GM13977 (cell line): ENCODE results near the gene GINS2.

Experiments used
- DNase-seq: peaks from one replicate; pipeline ENCODE4 v3.0.0; 2012; ENCODE audit warnings: low spot score
- in situ Hi-C: fragments of 300-500 bp; cut with MboI; formaldehyde crosslinking; loops from one replicate; pipeline ENCODE4 v1.12.0; 2022; ENCODE audit warnings: low sequenced_read_pairs, low pct_unique_long_range_greater_than_20kb, mixed read lengths, inconsistent platforms; ENCODE audit not compliant: unreplicated experiment
- TF ChIP-seq, protein P1 (sequence below): IDR thresholded peaks from 2 replicates; pipeline ENCODE4 v1.5.1; 2012; ENCODE audit warnings: mild to moderate bottlenecking, control low read depth; ENCODE audit not compliant: insufficient read depth; ENCODE audit errors: extremely low read depth, missing control alignments

The GINS2 gene

DNA sequence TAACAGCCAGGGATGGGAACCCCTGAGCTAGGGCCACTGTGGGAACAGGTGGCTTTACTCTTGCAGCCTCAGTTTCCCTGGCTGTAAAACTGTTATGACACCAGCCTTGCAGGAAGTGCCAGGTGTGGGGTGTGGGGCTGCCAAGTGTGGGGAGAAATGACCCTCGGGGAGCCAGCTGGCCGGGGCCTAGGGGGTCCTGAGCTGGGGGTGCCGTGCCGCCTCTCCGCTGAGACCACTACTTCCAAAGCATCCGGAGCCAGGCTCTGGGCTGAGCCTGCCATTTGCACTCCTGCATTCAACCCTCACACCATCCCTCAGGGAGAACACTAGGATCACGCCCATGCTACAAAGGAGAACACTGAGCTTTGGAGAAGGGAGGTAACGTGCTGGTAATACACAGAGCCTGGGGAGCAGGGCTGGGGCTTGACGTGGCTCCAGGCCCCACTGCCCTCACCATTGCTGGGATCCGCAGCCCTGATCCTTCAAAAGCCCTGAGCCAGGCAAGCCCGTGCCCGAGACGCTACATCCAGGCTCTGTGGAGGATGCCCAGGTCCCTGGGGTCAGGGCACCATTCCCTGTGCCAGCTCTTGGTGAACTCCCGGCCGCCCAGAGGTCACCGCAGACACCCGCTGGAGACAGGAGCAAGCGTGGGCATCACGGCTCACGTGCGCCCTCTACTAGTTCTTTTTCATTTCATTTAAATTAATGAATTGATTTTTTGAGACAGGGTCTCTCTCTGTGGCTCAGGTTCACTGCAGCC, 28.8 kb upstream of the GINS2 start:
- TF ChIP-seq, protein P1, sequence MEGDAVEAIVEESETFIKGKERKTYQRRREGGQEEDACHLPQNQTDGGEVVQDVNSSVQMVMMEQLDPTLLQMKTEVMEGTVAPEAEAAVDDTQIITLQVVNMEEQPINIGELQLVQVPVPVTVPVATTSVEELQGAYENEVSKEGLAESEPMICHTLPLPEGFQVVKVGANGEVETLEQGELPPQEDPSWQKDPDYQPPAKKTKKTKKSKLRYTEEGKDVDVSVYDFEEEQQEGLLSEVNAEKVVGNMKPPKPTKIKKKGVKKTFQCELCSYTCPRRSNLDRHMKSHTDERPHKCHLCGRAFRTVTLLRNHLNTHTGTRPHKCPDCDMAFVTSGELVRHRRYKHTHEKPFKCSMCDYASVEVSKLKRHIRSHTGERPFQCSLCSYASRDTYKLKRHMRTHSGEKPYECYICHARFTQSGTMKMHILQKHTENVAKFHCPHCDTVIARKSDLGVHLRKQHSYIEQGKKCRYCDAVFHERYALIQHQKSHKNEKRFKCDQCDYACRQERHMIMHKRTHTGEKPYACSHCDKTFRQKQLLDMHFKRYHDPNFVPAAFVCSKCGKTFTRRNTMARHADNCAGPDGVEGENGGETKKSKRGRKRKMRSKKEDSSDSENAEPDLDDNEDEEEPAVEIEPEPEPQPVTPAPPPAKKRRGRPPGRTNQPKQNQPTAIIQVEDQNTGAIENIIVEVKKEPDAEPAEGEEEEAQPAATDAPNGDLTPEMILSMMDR = peak; percentile 75
- peak; percentile 82 for DNase-seq
- in situ Hi-C loops = no loop called here

DNA sequence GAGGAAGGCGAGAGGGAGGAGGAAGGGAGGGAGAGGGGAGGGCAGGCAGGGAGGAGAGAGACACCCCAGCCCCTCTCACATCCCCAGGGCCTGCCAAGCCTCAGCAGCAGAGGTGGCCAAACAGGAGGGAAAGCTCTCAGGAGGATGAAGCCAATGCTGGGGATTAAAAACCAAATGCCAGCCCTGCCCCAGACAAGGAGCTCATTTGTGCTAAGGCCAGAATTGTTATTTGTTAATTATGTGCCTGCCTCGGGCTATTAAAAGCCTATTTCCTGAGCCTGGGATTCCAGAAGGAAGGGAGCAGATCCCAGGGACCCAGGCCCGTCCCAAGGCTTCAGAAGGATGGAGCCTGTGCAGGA, 27.9 kb upstream of the GINS2 start:
- TF ChIP-seq, protein P1 = no peak
- no peak for DNase-seq
- in situ Hi-C loops = no loop called here

DNA sequence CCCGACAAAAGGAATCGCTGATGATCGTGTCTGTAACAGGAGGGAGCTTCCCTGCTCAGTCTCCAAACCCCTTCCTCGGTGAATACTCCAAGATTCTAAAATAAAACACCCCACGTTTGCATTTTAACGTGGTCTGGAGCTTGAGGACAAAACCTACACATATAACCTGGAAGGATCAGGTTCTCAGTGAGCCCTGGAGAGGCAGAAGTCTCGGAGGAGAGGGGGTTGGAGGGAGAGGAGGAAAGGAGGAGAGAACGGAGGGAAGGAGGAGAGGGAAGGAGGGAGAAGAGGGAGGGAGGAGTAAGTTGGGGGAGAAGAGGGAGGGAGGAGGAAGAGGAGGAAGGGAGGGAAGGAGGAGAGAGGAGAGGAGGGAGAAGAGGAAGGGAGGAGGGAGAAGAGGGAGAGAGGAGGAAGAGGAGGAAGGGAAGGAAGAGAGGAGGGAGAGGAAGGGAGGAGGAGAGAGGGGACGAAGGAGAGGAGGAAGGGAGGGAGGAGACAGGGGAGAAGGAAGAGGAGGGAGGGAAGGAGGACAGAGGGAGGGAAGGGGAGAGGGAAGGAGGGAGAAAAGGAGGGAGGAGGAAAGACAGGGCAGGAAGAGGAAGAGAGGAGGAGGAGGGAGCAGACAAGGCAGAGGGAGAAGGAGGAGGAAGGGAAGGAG, 27.4 kb upstream of the GINS2 start:
- TF ChIP-seq, protein P1 = no peak
- in situ Hi-C loops = no loop called here
- DNase-seq = no peak

DNA sequence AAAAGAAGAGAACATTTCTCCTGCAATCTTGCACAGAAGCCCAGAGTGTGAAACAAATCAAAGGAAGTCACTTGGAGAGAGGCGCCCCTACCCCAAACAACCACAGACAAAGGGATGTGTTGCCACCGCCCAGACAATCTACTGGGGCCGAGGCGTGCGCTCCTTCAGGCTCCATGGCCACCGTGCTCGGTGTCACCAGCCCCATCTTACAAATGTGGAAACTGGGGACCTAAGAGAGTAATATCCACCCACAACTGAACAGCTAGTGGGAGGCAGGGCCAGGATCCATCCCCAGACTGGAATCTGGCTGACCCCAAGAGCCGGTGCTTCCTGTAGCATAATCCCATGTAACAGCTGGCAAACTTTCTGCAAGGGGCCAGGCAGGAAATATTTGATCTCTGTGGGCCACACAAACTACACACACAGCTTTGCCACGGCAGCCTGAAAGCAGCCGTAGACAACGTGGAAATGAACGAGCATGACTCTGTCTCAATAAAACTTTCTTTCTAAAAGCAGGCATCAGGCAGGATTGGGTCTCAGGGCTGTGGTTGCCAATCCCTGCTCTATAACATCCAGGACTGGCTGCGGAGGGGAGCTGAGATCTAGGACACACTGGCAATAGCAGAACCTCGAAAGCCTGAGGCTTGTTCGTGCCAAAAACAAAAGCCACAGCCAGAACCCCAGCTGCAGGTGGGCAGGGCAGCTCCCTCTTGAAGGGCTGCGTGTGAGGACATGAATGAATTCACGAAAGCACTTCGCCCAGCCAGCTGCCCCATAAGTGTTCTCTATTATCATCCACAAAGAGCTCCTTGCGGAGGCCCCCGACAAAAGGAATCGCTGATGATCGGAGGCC, 26.6 kb upstream of the GINS2 start:
- TF ChIP-seq, protein P1 = no peak
- in situ Hi-C loops = no loop called here
- DNase-seq = no peak

DNA sequence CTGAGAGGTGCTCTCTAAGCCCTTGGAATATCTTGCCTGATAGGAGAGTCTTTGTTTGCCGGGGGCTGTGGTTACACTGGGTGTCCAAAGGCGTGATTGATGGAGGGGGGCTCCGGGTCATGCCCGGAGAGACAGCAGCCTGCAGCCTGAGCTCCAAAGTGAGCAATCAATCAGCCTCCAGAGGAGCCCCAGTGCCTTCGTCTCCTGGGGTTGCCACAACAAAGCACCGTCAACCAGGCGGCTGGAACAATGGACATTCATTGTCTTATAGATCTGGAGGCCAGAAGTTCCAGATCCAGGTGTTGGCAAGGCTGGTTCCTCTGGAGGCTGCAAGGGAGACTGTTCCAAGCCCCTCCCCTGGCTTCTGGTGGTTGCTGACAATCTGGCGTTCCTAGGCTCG, 24.0 kb upstream of the GINS2 start:
- in situ Hi-C loops = no loop called here
- DNase-seq = no peak

More for the DNA sequence above, 24.0 kb upstream of the GINS2 start:
- TF ChIP-seq, protein P1 = no peak
